ENCODE measurements around the gene KCNA1. TPM values are rescaled to one million over a fixed set of nuclear protein-coding genes. Genes with fewer than 3 reads are reported as not detected.

The KCNA1 gene
- total RNA-seq, 1 donor from 2014 or later = not detected

DNA sequence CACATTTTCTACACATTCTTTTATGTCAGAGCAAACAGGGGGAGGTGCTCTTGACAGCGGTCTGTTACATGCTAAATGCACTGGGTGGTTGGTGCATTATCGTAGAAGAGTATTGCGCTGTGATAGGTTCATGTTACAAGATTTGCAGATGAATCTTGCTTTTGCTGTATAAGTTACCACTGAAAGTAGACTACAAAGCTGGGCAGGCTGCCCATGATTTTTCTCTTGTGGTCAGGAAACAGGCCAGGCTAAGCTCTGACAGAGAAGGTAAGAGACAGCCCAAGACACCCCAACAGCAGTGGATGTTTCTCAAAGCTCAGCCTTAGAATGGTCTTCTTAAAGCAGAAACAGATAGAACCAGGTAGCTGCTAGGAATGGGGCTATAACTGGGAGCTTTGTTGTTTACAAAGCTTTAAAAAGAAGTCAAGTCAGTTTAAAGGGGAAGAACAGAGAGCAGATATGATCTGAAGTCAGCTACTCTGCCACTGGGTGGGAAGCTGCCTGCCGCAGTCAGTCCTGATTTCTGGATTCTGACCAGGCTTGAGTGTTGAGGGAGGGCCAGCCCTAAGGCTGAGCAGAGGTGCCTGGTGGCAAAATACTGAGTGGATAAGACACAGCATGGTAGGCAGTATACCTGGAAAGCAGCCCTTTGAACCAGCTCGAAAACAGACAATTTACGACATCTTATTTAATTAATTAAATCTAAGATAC lies 9.4 kb downstream of the KCNA1 start:
- Mint-ChIP-seq H3K9me3 (no peaks in the 10 kb centered on the region), H3K27ac (no peak overlapping the region), H3K4me1 (ENCODE audit: low read depth) (no peaks in the 10 kb centered on the region), H3K36me3 (ENCODE audit: low read depth) (no peaks in the 10 kb centered on the region), H3K4me3 (ENCODE audit: low read depth) (no peak overlapping the region), H3K27me3 (ENCODE audit: low read depth) (peaks cover 57% of the 10 kb centered on the region)
- DNase-seq (ENCODE audit: low spot score) = no peak
- intact Hi-C loops (cut with micrococcal nuclease) = no loop called here

DNA sequence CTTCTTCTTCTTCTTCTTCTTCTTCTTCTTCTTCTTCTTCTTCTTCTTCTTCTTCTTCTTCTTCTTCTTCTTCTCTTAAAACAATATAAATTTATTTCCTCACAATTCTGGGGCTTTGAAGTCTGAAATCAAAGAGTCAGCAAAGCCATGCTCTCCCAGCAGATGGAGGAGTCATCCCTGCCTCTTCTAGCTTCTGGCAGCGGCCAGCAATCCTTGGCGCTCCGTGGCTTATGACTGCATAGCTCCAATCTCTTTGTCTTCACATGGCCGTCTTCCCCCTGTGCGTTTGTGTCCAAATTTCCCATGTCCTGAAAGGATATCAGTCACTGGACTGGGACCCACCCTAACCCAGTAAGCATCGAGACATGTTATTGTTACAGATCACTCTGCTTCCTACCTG lies 22.9 kb downstream of the KCNA1 start:
- Mint-ChIP-seq H3K27ac (no peak overlapping the region), H3K36me3 (ENCODE audit: low read depth) (no peaks in the 10 kb centered on the region), H3K4me1 (ENCODE audit: low read depth) (no peaks in the 10 kb centered on the region), H3K4me3 (ENCODE audit: low read depth) (no peak overlapping the region), H3K27me3 (ENCODE audit: low read depth) (peaks cover 22% of the 10 kb centered on the region), H3K9me3 (no peaks in the 10 kb centered on the region)
- intact Hi-C loops (cut with micrococcal nuclease) = no loop called here
- no peak for DNase-seq (ENCODE audit: low spot score)

DNA sequence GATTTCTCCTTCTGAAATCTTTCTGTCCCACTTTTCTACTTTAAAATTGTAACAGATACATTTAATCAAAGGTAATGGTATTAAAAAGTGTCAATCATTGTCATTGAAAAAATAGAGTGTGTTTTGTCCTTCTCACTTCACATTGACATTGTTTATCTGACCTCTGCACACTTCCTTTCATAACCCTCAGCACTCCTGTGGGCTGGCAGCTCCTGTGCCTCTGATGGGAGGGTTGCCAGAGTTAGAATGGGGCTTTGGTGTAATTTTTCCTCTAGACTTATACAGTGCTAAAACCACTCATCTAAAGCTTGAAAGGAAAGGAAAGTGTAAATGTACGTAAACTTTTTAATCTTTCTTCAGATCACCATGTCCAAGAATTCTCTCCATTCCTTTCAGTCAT lies 23.7 kb downstream of the KCNA1 start:
- Mint-ChIP-seq H3K4me3 (ENCODE audit: low read depth) (no peak overlapping the region), H3K27me3 (ENCODE audit: low read depth) (peaks cover 14% of the 10 kb centered on the region)
- intact Hi-C loops (cut with micrococcal nuclease) = no loop called here

DNA sequence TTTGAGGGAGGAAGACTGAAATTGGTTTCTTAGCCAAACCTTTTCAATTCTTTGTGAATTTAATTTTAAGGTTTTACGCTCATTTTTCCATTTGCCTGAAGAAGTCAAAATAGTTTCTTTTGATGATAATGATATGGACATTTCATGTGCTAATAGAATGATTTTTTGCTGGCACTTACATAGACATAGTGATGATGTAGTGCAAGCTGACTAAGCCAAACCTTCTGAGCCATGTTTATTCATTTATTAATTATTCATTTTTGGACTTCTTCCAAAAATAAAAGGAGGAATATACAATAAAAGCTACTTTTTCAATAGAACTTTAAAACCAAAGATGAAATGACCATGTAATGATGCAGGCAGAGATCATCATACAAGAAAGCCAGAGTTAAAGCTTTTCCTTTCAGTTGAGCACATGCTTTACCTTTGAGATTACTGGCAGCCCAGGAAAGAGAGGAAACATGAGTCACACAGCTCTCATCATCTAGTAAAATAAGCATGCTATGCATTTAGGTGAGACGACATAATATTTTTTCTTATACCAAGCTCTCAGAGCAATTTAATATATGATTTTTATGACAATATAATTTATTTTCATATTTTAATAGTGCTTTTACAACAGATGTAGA lies 24.8 kb downstream of the KCNA1 start:
- H3K9me3 Mint-ChIP-seq = no peaks in the 10 kb centered on the region
- H3K4me3 Mint-ChIP-seq (ENCODE audit: low read depth) = no peak overlapping the region
- no peak for DNase-seq (ENCODE audit: low spot score)
- H3K27me3 Mint-ChIP-seq (ENCODE audit: low read depth) = peaks cover 10% of the 10 kb centered on the region
- intact Hi-C loops (cut with micrococcal nuclease) = no loop called here
- H3K27ac Mint-ChIP-seq = no peak overlapping the region
- H3K4me1 Mint-ChIP-seq (ENCODE audit: low read depth) = no peaks in the 10 kb centered on the region
- no peaks in the 10 kb centered on the region for H3K36me3 Mint-ChIP-seq (ENCODE audit: low read depth)

More for the DNA sequence above, 23.7 kb downstream of the KCNA1 start:
- Mint-ChIP-seq H3K9me3 (no peaks in the 10 kb centered on the region), H3K27ac (no peak overlapping the region), H3K36me3 (ENCODE audit: low read depth) (no peaks in the 10 kb centered on the region), H3K4me1 (ENCODE audit: low read depth) (no peaks in the 10 kb centered on the region)
- no peak for DNase-seq (ENCODE audit: low spot score)

DNA sequence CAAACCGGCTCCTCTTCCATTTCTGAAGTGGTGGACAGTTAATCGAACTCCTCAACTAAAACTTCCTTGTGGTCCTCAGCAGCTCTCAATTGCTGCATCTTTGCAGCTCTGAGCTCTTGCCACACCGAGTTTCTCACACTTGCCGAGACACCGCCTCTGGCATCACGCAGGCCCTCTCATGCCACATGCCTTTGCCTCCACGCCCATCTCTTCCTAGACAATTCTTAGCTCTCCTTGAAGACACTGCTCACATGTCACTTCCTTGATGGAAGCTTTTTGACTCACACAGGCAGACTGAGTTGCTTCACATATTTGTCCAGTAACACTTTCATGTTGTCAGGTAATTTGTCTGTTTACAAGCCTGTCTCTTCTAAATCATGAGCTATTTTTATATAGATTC lies 29.2 kb downstream of the KCNA1 start:
- peaks cover 2% of the 10 kb centered on the region for H3K27me3 Mint-ChIP-seq (ENCODE audit: low read depth)
- H3K27ac Mint-ChIP-seq = no peak overlapping the region
- H3K4me3 Mint-ChIP-seq (ENCODE audit: low read depth) = no peak overlapping the region
- peaks cover 1% of the 10 kb centered on the region for H3K4me1 Mint-ChIP-seq (ENCODE audit: low read depth)
- intact Hi-C loops (cut with micrococcal nuclease) = no loop called here
- H3K36me3 Mint-ChIP-seq (ENCODE audit: low read depth) = no peaks in the 10 kb centered on the region
- no peak for DNase-seq (ENCODE audit: low spot score)
- H3K9me3 Mint-ChIP-seq = no peaks in the 10 kb centered on the region

DNA sequence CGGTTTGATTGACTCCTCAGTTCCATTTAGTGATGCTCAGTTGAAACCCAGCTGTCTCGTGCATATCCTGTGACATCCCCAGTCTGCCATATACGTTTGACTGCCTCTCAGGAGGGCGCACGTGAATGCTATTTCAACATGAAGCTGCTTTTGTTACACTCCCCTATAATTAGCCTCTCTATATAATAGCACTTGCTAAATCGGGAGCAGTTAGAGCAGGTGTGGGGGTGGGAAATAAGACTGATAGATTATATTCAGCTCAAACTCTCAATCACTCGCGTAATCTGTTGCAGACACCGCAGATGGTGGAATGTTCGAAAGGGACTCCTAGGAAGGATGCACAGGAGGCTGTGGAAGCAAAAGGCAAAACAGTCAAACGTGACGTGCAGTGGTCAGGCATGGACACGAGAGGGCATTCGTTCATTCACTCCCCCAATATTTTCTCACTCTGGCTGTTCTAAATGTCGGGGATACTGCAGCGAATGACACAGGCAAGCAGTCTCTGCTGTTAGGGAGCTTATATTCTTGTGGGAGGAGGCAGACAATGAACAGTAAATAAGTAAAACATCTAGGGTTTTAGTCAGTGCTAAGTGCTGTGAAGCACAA lies 29.8 kb downstream of the KCNA1 start:
- intact Hi-C loops (cut with micrococcal nuclease) = no loop called here
- Mint-ChIP-seq H3K27me3 (ENCODE audit: low read depth) (no peaks in the 10 kb centered on the region), H3K9me3 (no peaks in the 10 kb centered on the region), H3K27ac (no peak overlapping the region), H3K4me3 (ENCODE audit: low read depth) (no peak overlapping the region), H3K36me3 (ENCODE audit: low read depth) (no peaks in the 10 kb centered on the region), H3K4me1 (ENCODE audit: low read depth) (peaks cover 1% of the 10 kb centered on the region)
- no peak for DNase-seq (ENCODE audit: low spot score)

DNA sequence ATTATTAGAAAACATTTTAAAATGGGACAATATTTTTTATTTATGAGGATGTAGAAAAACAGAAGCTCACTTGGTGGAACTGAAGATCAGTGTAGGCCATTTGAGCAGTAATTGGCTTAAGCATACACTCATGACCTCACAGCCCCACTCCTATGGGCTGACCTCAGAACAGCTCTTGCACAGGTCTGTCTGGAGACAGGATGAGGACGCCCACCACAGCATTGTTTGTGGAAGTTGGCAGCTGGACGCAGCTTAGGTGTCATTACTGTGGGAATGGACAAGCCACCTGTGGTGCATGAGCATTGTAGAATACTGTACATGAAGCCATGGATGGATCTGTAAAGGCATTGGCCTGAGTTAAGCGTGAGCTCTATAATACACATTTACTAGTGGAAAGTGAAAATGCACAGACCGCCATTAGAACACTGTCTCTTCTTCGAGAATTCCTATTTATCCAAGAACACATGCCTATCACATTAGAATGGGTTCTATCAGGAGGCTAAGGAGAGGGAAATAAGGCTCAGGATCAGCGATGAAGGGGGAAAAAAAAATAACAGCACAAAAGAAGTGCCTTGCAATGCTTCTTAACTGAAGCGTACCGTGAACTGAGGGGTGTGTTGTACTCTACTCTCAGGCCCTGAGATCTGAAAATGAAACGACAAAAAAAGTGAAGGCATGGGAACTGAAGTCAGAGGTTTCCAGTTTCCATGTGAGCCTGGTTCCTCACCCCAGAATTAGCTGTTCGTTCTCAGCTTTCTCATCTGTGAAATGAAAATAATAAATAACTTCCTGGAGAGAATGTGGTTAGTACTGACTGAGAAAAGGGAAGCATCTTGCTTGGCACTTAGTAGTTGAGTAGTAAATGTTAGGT lies 33.6 kb downstream of the KCNA1 start:
- Mint-ChIP-seq H3K27me3 (ENCODE audit: low read depth) (no peaks in the 10 kb centered on the region), H3K4me1 (ENCODE audit: low read depth) (peaks cover 1% of the 10 kb centered on the region), H3K27ac (no peak overlapping the region), H3K36me3 (ENCODE audit: low read depth) (no peaks in the 10 kb centered on the region), H3K9me3 (no peaks in the 10 kb centered on the region), H3K4me3 (ENCODE audit: low read depth) (no peak overlapping the region)
- DNase-seq (ENCODE audit: low spot score) = no peak
- intact Hi-C loops (cut with micrococcal nuclease) = no loop called here

DNA sequence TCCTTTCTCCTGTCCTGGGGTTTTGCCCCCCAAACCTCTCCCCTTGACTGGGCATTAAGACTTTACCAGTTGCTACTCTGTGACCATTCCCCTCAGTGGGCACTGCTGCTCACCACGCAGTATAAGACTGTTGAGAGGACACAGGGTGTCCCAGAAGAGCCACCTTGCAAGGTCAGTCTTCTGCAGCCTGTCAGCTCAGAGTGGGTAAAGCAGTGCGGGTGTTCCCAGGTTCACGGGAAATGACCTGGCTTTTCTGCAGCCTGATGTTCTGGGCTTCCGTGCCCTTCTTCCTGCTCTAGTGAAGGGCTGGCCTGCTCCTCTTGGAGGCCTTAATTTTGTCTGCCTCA lies 34.2 kb downstream of the KCNA1 start:
- no peaks in the 10 kb centered on the region for H3K9me3 Mint-ChIP-seq
- no peak overlapping the region for H3K27ac Mint-ChIP-seq
- no peaks in the 10 kb centered on the region for H3K27me3 Mint-ChIP-seq (ENCODE audit: low read depth)
- H3K36me3 Mint-ChIP-seq (ENCODE audit: low read depth) = no peaks in the 10 kb centered on the region
- peaks cover 1% of the 10 kb centered on the region for H3K4me1 Mint-ChIP-seq (ENCODE audit: low read depth)
- H3K4me3 Mint-ChIP-seq (ENCODE audit: low read depth) = no peak overlapping the region
- intact Hi-C loops (cut with micrococcal nuclease) = no loop called here
- DNase-seq (ENCODE audit: low spot score) = no peak

DNA sequence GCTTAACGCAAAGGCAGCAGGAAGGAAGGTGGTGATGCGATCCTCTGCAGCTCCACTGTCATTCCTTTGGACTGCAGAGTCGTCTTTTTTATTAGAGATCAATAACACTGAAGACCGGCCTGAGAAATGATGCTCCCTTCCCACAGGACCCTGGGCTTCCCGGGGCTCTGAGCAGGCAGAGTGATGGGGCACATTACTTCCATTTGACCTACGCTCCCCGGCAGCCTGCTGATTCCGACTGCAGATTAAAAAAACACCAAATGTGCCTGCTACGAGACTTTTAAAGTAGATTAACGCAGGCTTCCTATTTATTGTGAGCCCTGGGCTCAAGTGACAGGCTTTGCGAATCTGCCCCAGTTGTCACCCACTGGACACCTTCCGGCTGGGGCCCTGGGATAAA lies 37.5 kb downstream of the KCNA1 start:
- intact Hi-C loops (cut with micrococcal nuclease) = no loop called here
- Mint-ChIP-seq H3K27ac (no peak overlapping the region), H3K4me1 (ENCODE audit: low read depth) (peaks cover 1% of the 10 kb centered on the region), H3K36me3 (ENCODE audit: low read depth) (no peaks in the 10 kb centered on the region), H3K27me3 (ENCODE audit: low read depth) (peaks cover 6% of the 10 kb centered on the region), H3K4me3 (ENCODE audit: low read depth) (no peak overlapping the region), H3K9me3 (no peaks in the 10 kb centered on the region)
- DNase-seq (ENCODE audit: low spot score) = no peak

DNA sequence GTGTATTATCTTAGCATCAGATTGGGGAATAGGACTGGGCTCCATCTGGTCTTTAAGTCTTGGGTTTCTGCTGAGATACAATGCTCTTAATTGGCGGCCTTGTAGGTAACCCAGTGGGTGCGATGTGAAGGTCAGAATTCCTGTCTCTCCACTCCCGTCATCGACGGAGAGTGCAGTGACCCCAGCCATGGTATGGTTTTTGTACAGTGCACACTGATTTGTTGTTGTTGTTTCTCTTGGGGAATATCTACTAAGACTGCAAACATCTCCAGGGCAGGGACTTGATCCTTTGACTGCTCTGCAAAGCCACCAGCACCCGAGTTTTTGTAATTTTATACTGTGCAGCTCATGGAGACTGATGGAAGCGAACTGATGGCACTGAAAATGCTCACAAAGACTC lies 41.4 kb downstream of the KCNA1 start:
- no peak for DNase-seq (ENCODE audit: low spot score)
- intact Hi-C loops (cut with micrococcal nuclease) = no loop called here
- no peaks in the 10 kb centered on the region for H3K36me3 Mint-ChIP-seq (ENCODE audit: low read depth)

DNA sequence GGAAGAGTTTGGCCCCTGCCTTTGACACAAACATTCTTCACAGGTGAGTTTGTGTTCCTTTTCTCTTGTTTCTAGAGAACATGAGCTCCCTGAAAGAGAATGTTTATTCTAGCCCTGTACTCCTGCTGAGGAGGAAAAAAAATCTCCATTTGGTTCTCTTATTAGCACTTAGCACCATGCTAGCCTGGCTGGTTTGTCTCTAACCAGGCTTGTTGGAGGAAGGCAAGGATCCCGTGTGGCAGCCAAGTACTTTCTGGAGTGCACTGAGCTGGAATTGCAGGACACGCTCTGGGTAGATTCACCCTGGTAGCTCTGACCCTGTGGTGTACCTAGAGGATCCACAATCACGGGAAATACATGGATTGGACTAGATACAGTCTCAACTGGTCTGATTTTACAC lies 41.9 kb downstream of the KCNA1 start:
- Mint-ChIP-seq H3K4me3 (ENCODE audit: low read depth) (no peak overlapping the region), H3K36me3 (ENCODE audit: low read depth) (no peaks in the 10 kb centered on the region), H3K27me3 (ENCODE audit: low read depth) (peaks cover 16% of the 10 kb centered on the region), H3K27ac (no peak overlapping the region), H3K9me3 (no peaks in the 10 kb centered on the region), H3K4me1 (ENCODE audit: low read depth) (no peaks in the 10 kb centered on the region)
- DNase-seq (ENCODE audit: low spot score) = no peak
- intact Hi-C loops (cut with micrococcal nuclease) = no loop called here

More for the DNA sequence above, 41.4 kb downstream of the KCNA1 start:
- H3K4me1 Mint-ChIP-seq (ENCODE audit: low read depth) = no peaks in the 10 kb centered on the region
- no peaks in the 10 kb centered on the region for H3K9me3 Mint-ChIP-seq
- peaks cover 15% of the 10 kb centered on the region for H3K27me3 Mint-ChIP-seq (ENCODE audit: low read depth)
- H3K27ac Mint-ChIP-seq = no peak overlapping the region
- H3K4me3 Mint-ChIP-seq (ENCODE audit: low read depth) = no peak overlapping the region

DNA sequence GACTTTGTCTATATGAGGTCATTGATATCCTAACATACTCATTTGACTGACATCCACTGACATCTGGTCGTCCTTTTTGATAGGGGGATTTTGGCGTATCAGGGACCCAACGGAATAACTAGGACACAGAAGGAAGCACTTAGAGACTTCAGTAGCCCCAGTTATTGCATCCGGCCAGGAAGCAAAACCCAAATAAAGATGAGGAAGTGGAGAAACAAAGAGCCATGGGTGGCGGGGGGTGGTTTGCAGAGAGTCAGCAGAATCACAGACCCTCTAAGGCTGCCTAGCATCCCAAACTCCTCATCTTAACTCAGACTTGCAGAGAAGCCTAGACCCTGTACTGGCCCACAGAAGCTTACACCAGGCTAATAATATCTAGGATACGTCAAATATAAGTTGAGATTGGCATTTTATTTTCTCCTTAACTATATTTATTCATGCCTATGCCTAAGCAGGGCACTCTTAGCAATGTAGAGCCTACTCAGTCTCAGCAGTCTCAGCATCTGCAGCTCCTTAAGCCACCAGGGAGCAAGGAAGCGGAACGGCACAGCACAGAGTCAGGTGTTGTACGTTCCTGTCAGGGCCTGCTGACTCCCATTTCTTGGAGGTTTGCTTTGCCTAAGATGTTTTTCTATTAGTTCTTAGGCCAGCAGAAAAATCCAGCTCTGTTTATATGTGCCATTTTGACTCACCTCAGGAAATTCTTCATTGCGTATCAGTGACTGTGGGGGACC lies 45.1 kb downstream of the KCNA1 start:
- intact Hi-C loops (cut with micrococcal nuclease) = no loop called here
- H3K4me1 Mint-ChIP-seq (ENCODE audit: low read depth) = no peaks in the 10 kb centered on the region
- DNase-seq (ENCODE audit: low spot score) = no peak
- peaks cover 18% of the 10 kb centered on the region for H3K27me3 Mint-ChIP-seq (ENCODE audit: low read depth)
- no peaks in the 10 kb centered on the region for H3K36me3 Mint-ChIP-seq (ENCODE audit: low read depth)
- H3K4me3 Mint-ChIP-seq (ENCODE audit: low read depth) = no peak overlapping the region
- no peaks in the 10 kb centered on the region for H3K9me3 Mint-ChIP-seq
- H3K27ac Mint-ChIP-seq = no peak overlapping the region
